T-helper 22 cell (primary cell): ENCODE measurements around the gene ZNF783.
"Not testable (repeated sequence)": the region's sequence is repeated elsewhere in the genome, so short reads cannot be mapped to it uniquely, and the experiment has no call there.

Source experiments
- DNase-seq: peaks from one replicate; pipeline ENCODE4 v3.0.0-alpha.2; 2020; ENCODE audit warnings: low read depth

Gene ZNF783

DNA sequence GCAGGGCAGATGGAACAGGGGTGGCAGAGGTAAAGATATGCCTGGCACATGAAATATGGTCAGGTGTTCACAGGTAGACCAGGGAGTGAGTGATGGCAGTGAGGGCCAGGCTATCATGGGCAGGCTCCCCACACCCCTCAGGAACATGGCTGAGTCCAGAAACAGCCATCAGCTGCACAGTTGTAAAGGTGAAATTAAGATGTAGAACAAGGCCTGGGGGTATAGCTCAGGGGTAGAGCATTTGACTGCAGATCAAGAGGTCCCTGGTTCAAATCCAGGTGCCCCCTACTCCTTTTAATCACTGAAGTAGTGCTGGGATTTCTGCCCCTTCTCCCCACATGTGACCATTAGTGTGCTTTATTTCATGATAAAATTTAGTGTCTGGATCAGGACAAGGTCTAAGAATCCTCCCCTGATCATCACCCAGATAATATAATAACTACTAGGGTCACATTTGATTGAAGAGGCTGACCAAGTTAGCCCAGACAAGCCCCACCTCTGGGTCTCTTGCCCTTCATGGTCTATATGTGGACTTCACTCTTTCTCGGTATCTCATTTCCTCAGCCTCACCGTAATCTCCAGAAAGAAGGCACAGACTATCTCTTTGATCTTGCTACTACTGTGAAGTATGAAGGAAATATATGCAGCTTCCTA is 69.0 kb downstream of the ZNF783 start:
- no peak for DNase-seq

DNA sequence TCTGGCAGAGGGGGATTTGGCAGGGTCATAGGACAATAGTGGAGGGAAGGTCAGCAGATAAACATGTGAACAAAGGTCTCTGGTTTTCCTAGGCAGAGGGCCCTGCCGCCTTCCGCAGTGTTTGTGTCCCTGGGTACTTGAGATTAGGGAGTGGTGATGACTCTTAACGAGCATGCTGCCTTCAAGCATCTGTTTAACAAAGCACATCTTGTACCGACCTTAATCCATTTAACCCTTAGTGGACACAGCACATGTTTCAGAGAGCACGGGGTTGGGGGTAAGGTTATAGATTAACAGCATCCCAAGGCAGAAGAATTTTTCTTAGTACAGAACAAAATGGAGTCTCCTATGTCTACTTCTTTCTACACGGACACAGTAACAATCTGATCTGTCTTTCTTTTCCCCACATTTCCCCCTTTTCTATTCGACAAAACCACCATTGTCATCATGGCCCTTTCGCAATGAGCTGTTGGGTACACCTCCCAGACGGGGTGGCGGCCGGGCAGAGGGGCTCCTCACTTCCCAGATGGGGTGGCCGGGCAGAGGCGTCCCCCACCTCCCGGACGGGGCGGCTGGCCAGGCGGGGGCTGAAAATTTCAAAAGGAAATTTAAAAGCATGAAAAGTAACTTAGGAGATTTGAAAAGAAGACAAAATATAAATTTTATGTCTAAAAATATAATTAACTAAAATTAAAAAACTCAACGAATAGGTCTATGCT is 70.8 kb downstream of the ZNF783 start:
- DNase-seq = not testable (repeated sequence)

DNA sequence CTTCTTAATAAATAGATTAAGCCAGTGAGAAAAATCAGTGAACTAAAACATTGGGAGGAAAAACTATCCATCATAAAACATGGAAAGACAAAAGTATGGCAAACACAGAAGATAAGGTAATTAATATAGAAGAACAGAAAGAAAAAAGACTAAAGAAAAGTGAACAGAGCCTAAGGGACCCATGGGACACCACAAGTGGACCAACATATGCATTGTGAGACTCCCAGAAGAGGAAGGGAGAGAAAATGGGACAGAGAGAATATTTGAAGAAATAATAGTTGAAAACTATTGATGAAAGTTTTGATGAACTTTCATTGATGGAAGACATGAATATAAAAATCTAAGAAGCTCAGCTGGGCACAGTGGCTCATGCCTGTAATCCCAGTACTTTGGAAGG is 71.3 kb downstream of the ZNF783 start:
- no peak for DNase-seq

DNA sequence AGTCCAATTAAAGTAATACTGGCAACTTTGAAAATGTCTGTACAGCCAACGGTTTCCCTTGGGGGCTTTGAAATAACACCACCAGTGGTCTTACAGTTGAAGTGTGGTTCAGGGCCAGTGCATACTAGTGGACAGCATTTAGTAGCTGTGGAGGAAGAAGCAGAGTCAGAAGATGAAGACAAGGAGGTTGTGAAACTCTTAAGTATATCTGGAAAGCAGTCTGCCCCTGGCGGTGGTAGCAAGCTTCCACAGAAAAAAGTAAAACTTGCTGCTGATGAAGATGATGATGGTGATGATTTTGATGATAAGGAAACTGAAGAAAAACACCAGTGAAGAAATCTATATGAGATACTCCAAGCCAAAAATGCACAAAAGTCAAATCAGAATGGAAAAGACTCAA is 72.2 kb downstream of the ZNF783 start:
- no peak for DNase-seq
